ENCODE data around the gene KRTAP16-1. TPM values are rescaled to one million over a fixed set of nuclear protein-coding genes. Genes with fewer than 3 reads are reported as not detected.

KRTAP16-1 gene
- total RNA-seq, 1 donor from 2014 or later = not detected

DNA sequence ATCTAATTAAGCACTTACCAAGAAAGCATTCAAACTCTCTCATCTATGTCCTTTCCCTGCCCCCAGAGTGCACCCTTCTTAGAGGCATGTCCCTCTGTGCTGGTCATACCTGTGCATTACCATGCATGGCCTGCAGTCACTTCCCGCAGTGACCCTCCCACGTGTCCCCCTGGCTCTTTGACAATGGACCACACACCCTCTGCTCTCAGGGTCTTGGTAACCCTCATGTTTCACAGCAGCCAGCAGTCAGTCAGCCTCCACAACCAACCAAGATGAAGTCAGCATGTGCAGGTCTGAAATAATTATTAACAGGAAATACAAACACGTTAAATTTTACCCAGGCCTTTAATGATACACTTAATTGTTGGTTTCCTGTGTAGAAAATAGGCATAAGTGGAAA lies 31.4 kb upstream of the KRTAP16-1 start:
- no peak overlapping the region for H3K27ac ChIP-seq
- no peaks in the 10 kb centered on the region for H3K27me3 ChIP-seq (ENCODE audit: low read depth)
- no peak for DNase-seq
- TF ChIP-seq, protein P1, sequence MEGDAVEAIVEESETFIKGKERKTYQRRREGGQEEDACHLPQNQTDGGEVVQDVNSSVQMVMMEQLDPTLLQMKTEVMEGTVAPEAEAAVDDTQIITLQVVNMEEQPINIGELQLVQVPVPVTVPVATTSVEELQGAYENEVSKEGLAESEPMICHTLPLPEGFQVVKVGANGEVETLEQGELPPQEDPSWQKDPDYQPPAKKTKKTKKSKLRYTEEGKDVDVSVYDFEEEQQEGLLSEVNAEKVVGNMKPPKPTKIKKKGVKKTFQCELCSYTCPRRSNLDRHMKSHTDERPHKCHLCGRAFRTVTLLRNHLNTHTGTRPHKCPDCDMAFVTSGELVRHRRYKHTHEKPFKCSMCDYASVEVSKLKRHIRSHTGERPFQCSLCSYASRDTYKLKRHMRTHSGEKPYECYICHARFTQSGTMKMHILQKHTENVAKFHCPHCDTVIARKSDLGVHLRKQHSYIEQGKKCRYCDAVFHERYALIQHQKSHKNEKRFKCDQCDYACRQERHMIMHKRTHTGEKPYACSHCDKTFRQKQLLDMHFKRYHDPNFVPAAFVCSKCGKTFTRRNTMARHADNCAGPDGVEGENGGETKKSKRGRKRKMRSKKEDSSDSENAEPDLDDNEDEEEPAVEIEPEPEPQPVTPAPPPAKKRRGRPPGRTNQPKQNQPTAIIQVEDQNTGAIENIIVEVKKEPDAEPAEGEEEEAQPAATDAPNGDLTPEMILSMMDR (IDR thresholded peaks at IDR 0.05) = no peak
- intact Hi-C loops (cut with DNase I) = no loop called here
- H3K36me3 ChIP-seq = no peaks in the 10 kb centered on the region
- H3K4me3 ChIP-seq = no peak overlapping the region
- peak in 1 of 2 donors; percentile 51 for ATAC-seq
- H3K9me3 ChIP-seq = no peaks in the 10 kb centered on the region
- peaks cover 25% of the 10 kb centered on the region for H3K4me1 ChIP-seq

- no peak for ATAC-seq
- TF ChIP-seq, protein P1 (IDR thresholded peaks at IDR 0.05) = no peak
- H3K36me3 ChIP-seq = no peaks in the 10 kb centered on the region
- peak overlapping the region; percentile 61 for H3K27ac ChIP-seq
- no peak for DNase-seq
- no peak overlapping the region for H3K4me3 ChIP-seq
- intact Hi-C loops (cut with DNase I) = no loop called here
- no peaks in the 10 kb centered on the region for H3K27me3 ChIP-seq (ENCODE audit: low read depth)
- H3K4me1 ChIP-seq = peaks cover 25% of the 10 kb centered on the region
- H3K9me3 ChIP-seq = no peaks in the 10 kb centered on the region
Observed at GRCh38 chr17:41339571-41340172, 30.6 kb upstream of the KRTAP16-1 start.

GRCh38 chr17:41338961-41339485 lies 29.9 kb upstream of the KRTAP16-1 start:
- Histone ChIP-seq H3K4me1 (peaks cover 25% of the 10 kb centered on the region), H3K27me3 (ENCODE audit: low read depth) (no peaks in the 10 kb centered on the region), H3K4me3 (no peak overlapping the region), H3K36me3 (no peaks in the 10 kb centered on the region), H3K27ac (peak overlapping the region; percentile 61), H3K9me3 (no peaks in the 10 kb centered on the region)
- DNase-seq (no peak), ATAC-seq (peak; percentile 75 to 89)
- intact Hi-C loops (cut with DNase I) = no loop called here
- TF ChIP-seq, protein P1 (IDR thresholded peaks at IDR 0.05) = no peak

DNA sequence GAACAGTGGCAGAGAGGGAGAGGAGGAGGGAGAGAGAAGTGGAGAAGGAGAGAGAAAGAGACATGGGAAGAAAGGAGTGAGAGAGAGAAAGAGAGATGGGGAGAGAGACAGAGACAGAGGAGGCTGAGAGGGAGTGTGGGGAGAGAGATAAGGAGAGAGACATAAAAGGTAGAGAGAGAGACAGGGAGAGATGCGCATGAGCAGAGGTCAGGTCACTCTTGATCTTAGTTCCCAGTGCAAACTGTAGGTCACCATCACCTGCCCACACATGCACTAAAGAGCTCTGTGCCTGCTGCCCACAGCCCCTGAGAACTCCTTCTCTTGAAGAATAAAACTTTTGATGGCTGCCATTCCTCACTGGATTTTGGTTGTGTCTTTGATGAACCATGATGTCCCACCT lies 26.6 kb upstream of the KRTAP16-1 start:
- no peaks in the 10 kb centered on the region for H3K9me3 ChIP-seq
- intact Hi-C loops (cut with DNase I) = no loop called here
- TF ChIP-seq, protein P1 (IDR thresholded peaks at IDR 0.05) = no peak
- H3K27me3 ChIP-seq (ENCODE audit: low read depth) = no peaks in the 10 kb centered on the region
- peaks cover 24% of the 10 kb centered on the region for H3K4me1 ChIP-seq
- no peak overlapping the region for H3K27ac ChIP-seq
- H3K36me3 ChIP-seq = no peaks in the 10 kb centered on the region
- no peak for ATAC-seq
- H3K4me3 ChIP-seq = no peak overlapping the region
- DNase-seq = no peak

GRCh38 chr17:41334385-41335305 lies 25.5 kb upstream of the KRTAP16-1 start:
- no peak overlapping the region for H3K27ac ChIP-seq
- TF ChIP-seq, protein P1 (IDR thresholded peaks at IDR 0.05) = no peak
- DNase-seq (no peak), ATAC-seq (no peak)
- no peaks in the 10 kb centered on the region for H3K36me3 ChIP-seq
- intact Hi-C loops (cut with DNase I) = no loop called here
- H3K9me3 ChIP-seq = no peaks in the 10 kb centered on the region
- no peaks in the 10 kb centered on the region for H3K27me3 ChIP-seq (ENCODE audit: low read depth)
- peaks cover 13% of the 10 kb centered on the region for H3K4me1 ChIP-seq
- H3K4me3 ChIP-seq = no peak overlapping the region
